ENCODE data around the gene CRP. TPM values are rescaled to one million over a fixed set of nuclear protein-coding genes. Genes with fewer than 3 reads are reported as not detected.

Gene CRP
- total and polyA plus RNA-seq, 2 of the 4 experiments (the other 2 are of a cell fraction): not detected

DNA sequence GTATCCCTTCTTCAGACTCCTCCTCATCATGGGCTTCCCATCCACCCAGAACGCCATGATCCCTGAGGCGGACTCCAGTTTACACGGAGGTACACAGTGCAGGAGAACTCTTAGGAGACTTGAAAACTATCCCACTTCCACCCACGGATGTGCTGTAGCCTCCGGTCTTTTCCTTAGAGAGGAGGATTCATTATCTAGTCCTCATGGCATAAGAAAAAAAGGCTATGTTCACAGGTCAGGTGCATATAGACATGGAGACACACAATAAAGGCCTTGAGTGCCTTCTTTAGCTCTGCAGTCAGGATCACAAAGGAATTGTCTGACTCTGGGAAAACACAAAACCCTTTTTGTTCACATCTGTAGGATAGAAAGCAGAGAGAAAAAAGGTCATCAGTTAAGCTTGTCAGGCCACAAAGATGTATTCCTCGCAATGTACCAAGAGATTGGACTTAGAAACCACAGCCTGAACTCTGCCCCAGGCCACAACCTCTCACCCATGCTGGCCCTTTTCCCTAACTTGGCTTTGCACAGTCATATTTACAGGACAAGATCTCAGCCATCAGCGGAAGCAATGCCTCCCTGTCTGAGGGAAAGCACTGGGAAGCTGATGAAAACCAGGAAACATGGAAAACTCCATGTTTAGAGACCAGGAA is 9.0 kb downstream of the CRP start:
- Histone ChIP-seq H3K18ac (ENCODE audit: low read depth, low read length) (no peak overlapping the region), H3K9me3 (ENCODE audit: control insufficient read depth, insufficient read depth, low read length) (no peaks in the 10 kb centered on the region), H3K4me3 (ENCODE audit: insufficient read depth, low read depth, low read length) (no peak overlapping the region), H3K56ac (ENCODE audit: extremely low read depth, insufficient read depth, low read length) (no peak overlapping the region), H4K5ac (ENCODE audit: low read depth, low read length) (no peak overlapping the region), H4K8ac (ENCODE audit: low read depth in 2 of 2, low read length in 2 of 2) (no peak overlapping the region), H3K79me1 (ENCODE audit: low read depth in 1 of 2, low read length in 2 of 2) (no peaks in the 10 kb centered on the region), H2AFZ (replicated peaks; ENCODE audit: low read length, poor library complexity) (no peak overlapping the region), H3K9ac (ENCODE audit: low read depth, low read length) (no peak overlapping the region), H4K91ac (ENCODE audit: insufficient read depth, low read depth, low read length) (no peak overlapping the region), H3K4me1 (ENCODE audit: control insufficient read depth, insufficient read depth, low read length) (no peaks in the 10 kb centered on the region), H4K20me1 (ENCODE audit: insufficient read depth, low read length) (no peaks in the 10 kb centered on the region), H3K27ac (ENCODE audit: insufficient read depth, low read length) (no peak overlapping the region), H2BK5ac (ENCODE audit: low read depth, low read length, poor library complexity, severe bottlenecking) (no peak overlapping the region), H3K36me3 (ENCODE audit: control insufficient read depth, insufficient read depth, low read length) (no peaks in the 10 kb centered on the region), H2BK15ac (ENCODE audit: low read depth, low read length) (no peak overlapping the region), H3K27me3 (ENCODE audit: control insufficient read depth, insufficient read depth, low read length) (no peaks in the 10 kb centered on the region; the same call in 1 of the 2 replicates), H3K14ac (replicated peaks; ENCODE audit: low read depth, low read length) (no peak overlapping the region), H2AK5ac (ENCODE audit: low read depth, low read length) (no peak overlapping the region), H3K4ac (ENCODE audit: low read depth, low read length) (no peak overlapping the region), H2BK20ac (ENCODE audit: low read depth, low read length) (no peak overlapping the region), H3K9me1 (ENCODE audit: insufficient read depth, low read length) (no peaks in the 10 kb centered on the region), H3K4me2 (ENCODE audit: low read depth, low read length) (no peak overlapping the region), H3K23ac (ENCODE audit: low read depth, low read length) (no peak overlapping the region), H2BK120ac (ENCODE audit: low read depth, low read length) (no peak overlapping the region), H2AK9ac (replicated peaks; ENCODE audit: low read depth, low read length, poor library complexity) (no peak overlapping the region)
- in situ Hi-C loops (cut with MboI; ENCODE audit: low sequenced_read_pairs) (no loop called here), dilution Hi-C loops (cut with HindIII; ENCODE audit: low sequenced_read_pairs, unreplicated experiment) (no loop called here), intact Hi-C loops (cut with micrococcal nuclease) (no loop called here)
- 60% methylated on average over 1 of the region's 7 CpGs; no CpG with 5 or more reads in 1 of the 2 experiments for WGBS, 2 experiments (ENCODE audit: extremely low coverage in 2 of 2, insufficient read length in 1 of 2)
- ChIA-PET POLR2A (ENCODE audit: unreplicated experiment) (interaction anchor here (0.5 kb wide), 1 partner anchor 277 kb away, joined by 3 read pairs; no protein-coding TSS in a partner anchor), CTCF (no interaction called here)
- BruUV-seq (replicated peaks): no TSS peak
- ATAC-seq (ENCODE audit: low read depth) (no peak), DNase-seq (no peak)
- no peak for TF ChIP-seq FOS (IDR thresholded peaks at IDR 0.05; ENCODE audit: low read depth, low read length)
- TF ChIP-seq MAFK (IDR thresholded peaks at IDR 0.05; ENCODE audit: low read depth, low read length): no peak
- no peak for TF ChIP-seq RCOR1 (IDR thresholded peaks at IDR 0.05; ENCODE audit: insufficient replicate concordance, low read length)
- TF ChIP-seq CHD1 (IDR thresholded peaks at IDR 0.05; ENCODE audit: low read depth, low read length): no peak
- TF ChIP-seq, protein P1, sequence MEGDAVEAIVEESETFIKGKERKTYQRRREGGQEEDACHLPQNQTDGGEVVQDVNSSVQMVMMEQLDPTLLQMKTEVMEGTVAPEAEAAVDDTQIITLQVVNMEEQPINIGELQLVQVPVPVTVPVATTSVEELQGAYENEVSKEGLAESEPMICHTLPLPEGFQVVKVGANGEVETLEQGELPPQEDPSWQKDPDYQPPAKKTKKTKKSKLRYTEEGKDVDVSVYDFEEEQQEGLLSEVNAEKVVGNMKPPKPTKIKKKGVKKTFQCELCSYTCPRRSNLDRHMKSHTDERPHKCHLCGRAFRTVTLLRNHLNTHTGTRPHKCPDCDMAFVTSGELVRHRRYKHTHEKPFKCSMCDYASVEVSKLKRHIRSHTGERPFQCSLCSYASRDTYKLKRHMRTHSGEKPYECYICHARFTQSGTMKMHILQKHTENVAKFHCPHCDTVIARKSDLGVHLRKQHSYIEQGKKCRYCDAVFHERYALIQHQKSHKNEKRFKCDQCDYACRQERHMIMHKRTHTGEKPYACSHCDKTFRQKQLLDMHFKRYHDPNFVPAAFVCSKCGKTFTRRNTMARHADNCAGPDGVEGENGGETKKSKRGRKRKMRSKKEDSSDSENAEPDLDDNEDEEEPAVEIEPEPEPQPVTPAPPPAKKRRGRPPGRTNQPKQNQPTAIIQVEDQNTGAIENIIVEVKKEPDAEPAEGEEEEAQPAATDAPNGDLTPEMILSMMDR (conservative IDR thresholded peaks at IDR 0.05; ENCODE audit: low read depth, low read length): no peak
- TF ChIP-seq RAD21 (IDR thresholded peaks at IDR 0.05; ENCODE audit: low read length): no peak
- TF ChIP-seq NFE2L2 (IDR thresholded peaks at IDR 0.05; ENCODE audit: low read depth, low read length): no peak
- no peak for TF ChIP-seq POLR2A (IDR thresholded peaks at IDR 0.05; ENCODE audit: low read depth, low read length)
- TF ChIP-seq MXI1 (IDR thresholded peaks at IDR 0.05; ENCODE audit: borderline replicate concordance, low read depth, low read length): no peak
- no peak for TF ChIP-seq BHLHE40 (IDR thresholded peaks at IDR 0.05; ENCODE audit: low read depth, low read length)
- TF ChIP-seq RFX5 (IDR thresholded peaks at IDR 0.05; ENCODE audit: low read depth, low read length): no peak
- TF ChIP-seq SMC3 (IDR thresholded peaks at IDR 0.05; ENCODE audit: low read depth, low read length): no peak
- TF ChIP-seq, protein P2, sequence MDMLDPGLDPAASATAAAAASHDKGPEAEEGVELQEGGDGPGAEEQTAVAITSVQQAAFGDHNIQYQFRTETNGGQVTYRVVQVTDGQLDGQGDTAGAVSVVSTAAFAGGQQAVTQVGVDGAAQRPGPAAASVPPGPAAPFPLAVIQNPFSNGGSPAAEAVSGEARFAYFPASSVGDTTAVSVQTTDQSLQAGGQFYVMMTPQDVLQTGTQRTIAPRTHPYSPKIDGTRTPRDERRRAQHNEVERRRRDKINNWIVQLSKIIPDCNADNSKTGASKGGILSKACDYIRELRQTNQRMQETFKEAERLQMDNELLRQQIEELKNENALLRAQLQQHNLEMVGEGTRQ (IDR thresholded peaks at IDR 0.05; ENCODE audit: low read depth, low read length): no peak
- no peak for TF ChIP-seq CEBPB (IDR thresholded peaks at IDR 0.05; ENCODE audit: low read depth, low read length)
- TF ChIP-seq, protein P3, sequence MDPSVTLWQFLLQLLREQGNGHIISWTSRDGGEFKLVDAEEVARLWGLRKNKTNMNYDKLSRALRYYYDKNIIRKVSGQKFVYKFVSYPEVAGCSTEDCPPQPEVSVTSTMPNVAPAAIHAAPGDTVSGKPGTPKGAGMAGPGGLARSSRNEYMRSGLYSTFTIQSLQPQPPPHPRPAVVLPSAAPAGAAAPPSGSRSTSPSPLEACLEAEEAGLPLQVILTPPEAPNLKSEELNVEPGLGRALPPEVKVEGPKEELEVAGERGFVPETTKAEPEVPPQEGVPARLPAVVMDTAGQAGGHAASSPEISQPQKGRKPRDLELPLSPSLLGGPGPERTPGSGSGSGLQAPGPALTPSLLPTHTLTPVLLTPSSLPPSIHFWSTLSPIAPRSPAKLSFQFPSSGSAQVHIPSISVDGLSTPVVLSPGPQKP (IDR thresholded peaks at IDR 0.05; ENCODE audit: borderline replicate concordance, low read depth, low read length): no peak
- TF ChIP-seq MAZ (IDR thresholded peaks at IDR 0.05; ENCODE audit: borderline replicate concordance, low read depth, low read length): no peak

Data from IMR-90 (cell line).